ENCODE measurements around the gene ADAMTS2. TPM values are rescaled to one million over a fixed set of nuclear protein-coding genes. Genes with fewer than 3 reads are reported as not detected.

ADAMTS2 gene
- total RNA-seq, 5 donors from 2014 or later (not counting 1 experiment from before 2014, with no cell fraction given), result 0.09 to 0.23 TPM; not detected in 3

DNA sequence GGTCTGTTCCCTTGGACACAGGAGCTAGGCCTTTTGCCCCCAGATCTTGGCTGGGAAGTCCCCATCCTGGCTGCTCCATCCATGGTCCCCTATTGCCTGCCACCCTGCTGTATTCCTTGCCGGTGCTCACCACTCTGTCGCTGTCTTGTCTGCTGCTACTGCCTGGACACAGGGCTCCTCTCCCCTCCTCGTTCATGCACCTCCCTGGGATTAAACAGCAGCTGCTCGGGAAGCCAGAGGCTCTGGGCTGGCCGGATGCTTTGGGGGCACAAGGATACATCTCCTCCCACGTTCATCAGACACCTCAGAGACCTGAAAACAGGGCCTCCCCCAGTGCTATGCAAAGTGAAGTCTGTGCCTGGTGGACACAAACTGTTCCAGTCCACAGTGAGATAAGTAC lies 174.7 kb downstream of the ADAMTS2 start:
- 78% methylated on average over 6 of the region's 6 CpGs for WGBS (ENCODE audit: insufficient coverage)
- Histone ChIP-seq H3K4me1 (ENCODE audit: control insufficient read depth in 1 of 2, extremely low read depth in 1 of 2, insufficient read depth in 2 of 2, low read length in 2 of 2) (peaks cover 0 to 11% of the 10 kb centered on the region in 2 experiments), H3K9me3 (no peaks in the 10 kb centered on the region), H3K36me3 (ENCODE audit: control insufficient read depth in 2 of 2, extremely low read depth in 1 of 2, insufficient read depth in 1 of 2, low read length in 1 of 2) (no peaks in the 10 kb centered on the region), H3K27me3 (replicated peaks in 1 of 2; ENCODE audit: control insufficient read depth in 2 of 2, extremely low read depth in 1 of 2, insufficient read depth in 2 of 2, low read length in 1 of 2) (peaks cover 0 to 41% of the 10 kb centered on the region in 2 experiments), H3K27ac (ENCODE audit: low read length) (no peak overlapping the region), H3K4me3 (ENCODE audit: control insufficient read depth in 1 of 2, extremely low read depth in 1 of 2, low read length in 1 of 2) (no peak overlapping the region)
- peaks cover 4 to 12% of the 10 kb centered on the region in 2 donors for H3K27me3 Mint-ChIP-seq
- no peak overlapping the region for H3K27ac Mint-ChIP-seq
- CTCF ChIA-PET, result no interaction called here
- no peaks in the 10 kb centered on the region for H3K36me3 Mint-ChIP-seq
- peaks cover 0 to 5% (median 3%) of the 10 kb centered on the region in 3 donors for H3K4me1 Mint-ChIP-seq
- no peaks in the 10 kb centered on the region for H3K9me3 Mint-ChIP-seq
- ATAC-seq (replicated peaks in 1 of 4), result no peak
- POLR2A ChIA-PET, result no interaction called here
- H3K4me3 Mint-ChIP-seq, result no peak overlapping the region
- no peak for DNase-seq

DNA sequence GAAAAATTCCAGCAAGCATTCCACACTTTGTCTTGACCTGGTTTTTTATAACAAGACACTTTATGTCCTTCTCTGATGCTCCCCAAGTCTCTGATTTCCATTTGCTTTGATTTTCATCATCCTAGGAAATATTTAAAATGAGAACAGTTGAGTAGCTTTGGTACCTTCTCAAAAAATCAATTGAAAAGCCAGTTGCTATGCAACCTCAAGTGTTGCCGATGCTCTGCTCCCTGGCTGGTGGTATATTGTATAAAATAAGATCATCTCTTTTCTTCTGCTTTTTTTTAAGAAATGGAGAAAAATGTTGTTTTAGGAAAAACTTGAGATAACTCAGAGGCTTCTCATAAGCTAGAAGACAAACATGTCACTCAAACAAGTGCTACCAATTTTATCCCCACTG lies 175.4 kb downstream of the ADAMTS2 start:
- Mint-ChIP-seq H3K27me3 (peaks cover 4 to 12% of the 10 kb centered on the region in 2 donors), H3K4me1 (peaks cover 0 to 5% (median 3%) of the 10 kb centered on the region in 3 donors), H3K9me3 (no peaks in the 10 kb centered on the region), H3K27ac (no peak overlapping the region), H3K4me3 (no peak overlapping the region), H3K36me3 (no peaks in the 10 kb centered on the region)
- DNase-seq (no peak), ATAC-seq (replicated peaks in 1 of 4) (no peak)
- Histone ChIP-seq H3K4me1 (ENCODE audit: control insufficient read depth in 1 of 2, extremely low read depth in 1 of 2, insufficient read depth in 2 of 2, low read length in 2 of 2) (peaks cover 0 to 11% of the 10 kb centered on the region in 2 experiments), H3K27ac (ENCODE audit: low read length) (no peak overlapping the region), H3K36me3 (ENCODE audit: control insufficient read depth in 2 of 2, extremely low read depth in 1 of 2, insufficient read depth in 1 of 2, low read length in 1 of 2) (no peaks in the 10 kb centered on the region), H3K27me3 (replicated peaks in 1 of 2; ENCODE audit: control insufficient read depth in 2 of 2, extremely low read depth in 1 of 2, insufficient read depth in 2 of 2, low read length in 1 of 2) (peaks cover 0 to 46% of the 10 kb centered on the region in 2 experiments), H3K9me3 (no peaks in the 10 kb centered on the region), H3K4me3 (ENCODE audit: control insufficient read depth in 1 of 2, extremely low read depth in 1 of 2, low read length in 1 of 2) (no peak overlapping the region)
- WGBS (ENCODE audit: insufficient coverage), result no CpG with 5 or more reads among the region's 1 CpG
- POLR2A ChIA-PET, result no interaction called here
- CTCF ChIA-PET, result interaction anchor here in 1 of 2 donors (0.6 kb wide), 1 partner anchor 285 kb away, joined by 3 read pairs; no protein-coding TSS in a partner anchor

DNA sequence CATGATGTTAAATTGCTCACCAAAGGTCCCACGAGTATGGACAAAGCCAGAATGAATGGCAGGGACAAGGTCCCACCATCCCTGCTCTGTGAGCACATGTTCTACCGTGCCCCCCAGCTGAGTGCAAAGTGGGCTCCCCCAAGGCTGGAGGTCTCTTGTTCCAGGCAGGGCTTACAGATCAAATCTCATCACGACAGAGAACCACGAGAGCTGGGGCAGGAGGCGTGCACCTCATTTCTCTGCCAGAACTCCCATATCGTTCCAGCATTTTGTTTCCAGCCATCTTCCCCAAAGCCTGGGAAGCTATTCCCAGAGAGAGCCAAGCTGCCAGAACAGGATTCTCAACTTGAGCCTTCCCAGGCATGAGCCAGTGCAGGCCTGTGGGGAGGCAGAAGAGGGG lies 176.6 kb downstream of the ADAMTS2 start:
- Histone ChIP-seq H3K4me3 (ENCODE audit: control insufficient read depth in 1 of 2, extremely low read depth in 1 of 2, low read length in 1 of 2) (no peak overlapping the region), H3K9me3 (no peaks in the 10 kb centered on the region), H3K27ac (ENCODE audit: low read length) (no peak overlapping the region), H3K27me3 (replicated peaks in 1 of 2; ENCODE audit: control insufficient read depth in 2 of 2, extremely low read depth in 1 of 2, insufficient read depth in 2 of 2, low read length in 1 of 2) (peaks cover 0 to 52% of the 10 kb centered on the region in 2 experiments), H3K36me3 (ENCODE audit: control insufficient read depth in 2 of 2, extremely low read depth in 1 of 2, insufficient read depth in 1 of 2, low read length in 1 of 2) (no peaks in the 10 kb centered on the region), H3K4me1 (ENCODE audit: control insufficient read depth in 1 of 2, extremely low read depth in 1 of 2, insufficient read depth in 2 of 2, low read length in 2 of 2) (peaks cover 0 to 11% of the 10 kb centered on the region in 2 experiments)
- H3K27ac Mint-ChIP-seq, result no peak overlapping the region
- H3K4me3 Mint-ChIP-seq, result peak overlapping the region in 1 of 3 donors; percentile 56
- ChIA-PET POLR2A (no interaction called here), CTCF (interaction anchor here (0.6 to 0.7 kb wide), 2 partner anchors 15 to 368 kb away, joined by 3 read pairs; no protein-coding TSS in a partner anchor)
- H3K9me3 Mint-ChIP-seq, result no peaks in the 10 kb centered on the region
- H3K4me1 Mint-ChIP-seq, result peaks cover 0 to 5% (median 3%) of the 10 kb centered on the region in 3 donors
- peaks cover 6 to 12% of the 10 kb centered on the region in 2 donors for H3K27me3 Mint-ChIP-seq
- WGBS (ENCODE audit: insufficient coverage), result 67% methylated on average over 5 of the region's 6 CpGs
- H3K36me3 Mint-ChIP-seq, result no peaks in the 10 kb centered on the region
- DNase-seq (no peak), ATAC-seq (replicated peaks in 1 of 4) (no peak)

DNA sequence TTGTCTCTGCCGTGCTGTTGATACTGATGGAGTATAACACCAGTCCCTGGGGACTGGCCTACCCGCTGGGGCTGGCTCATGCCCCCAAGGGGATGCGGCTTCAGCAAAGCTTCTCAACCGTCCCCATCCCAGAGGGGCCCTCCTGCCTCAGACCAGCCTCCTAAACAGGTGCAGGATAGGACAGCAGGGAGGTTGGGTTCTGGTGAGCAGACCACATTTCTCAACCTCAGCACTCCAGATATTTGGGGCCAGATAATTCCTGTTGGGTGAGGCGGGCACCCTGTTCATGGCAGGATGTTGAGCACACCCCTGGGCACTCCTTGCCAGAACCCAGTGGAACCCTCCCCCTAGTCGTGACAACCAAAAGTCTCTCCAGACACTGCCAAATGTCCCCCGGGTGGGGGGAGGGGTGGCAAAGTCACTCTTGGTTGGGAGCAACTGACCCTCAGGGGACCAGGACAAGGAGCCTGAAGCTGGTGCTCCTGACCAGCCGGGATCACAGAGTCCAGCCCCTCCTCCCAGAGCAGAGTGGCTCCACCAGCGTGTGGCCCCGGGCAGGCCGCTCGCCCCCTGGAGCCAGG lies 177.3 kb downstream of the ADAMTS2 start:
- Histone ChIP-seq H3K27ac (ENCODE audit: low read length) (no peak overlapping the region), H3K27me3 (replicated peaks in 1 of 2; ENCODE audit: control insufficient read depth in 2 of 2, extremely low read depth in 1 of 2, insufficient read depth in 2 of 2, low read length in 1 of 2) (peaks cover 0 to 52% of the 10 kb centered on the region in 2 experiments), H3K4me1 (ENCODE audit: control insufficient read depth in 1 of 2, extremely low read depth in 1 of 2, insufficient read depth in 2 of 2, low read length in 2 of 2) (peaks cover 0 to 11% of the 10 kb centered on the region in 2 experiments), H3K4me3 (ENCODE audit: control insufficient read depth in 1 of 2, extremely low read depth in 1 of 2, low read length in 1 of 2) (no peak overlapping the region), H3K9me3 (no peaks in the 10 kb centered on the region), H3K36me3 (ENCODE audit: control insufficient read depth in 2 of 2, extremely low read depth in 1 of 2, insufficient read depth in 1 of 2, low read length in 1 of 2) (no peaks in the 10 kb centered on the region)
- Mint-ChIP-seq H3K27me3 (peaks cover 6 to 12% of the 10 kb centered on the region in 2 donors), H3K36me3 (no peaks in the 10 kb centered on the region), H3K27ac (no peak overlapping the region), H3K9me3 (no peaks in the 10 kb centered on the region), H3K4me1 (peaks cover 0 to 5% (median 3%) of the 10 kb centered on the region in 3 donors), H3K4me3 (peak overlapping the region in 2 of 3 donors; percentile 31 to 56)
- POLR2A ChIA-PET, result no interaction called here
- CTCF ChIA-PET, result interaction anchor here in 1 of 2 donors (0.6 kb wide), 1 partner anchor 14 kb away, joined by 3 read pairs; no protein-coding TSS in a partner anchor
- DNase-seq (no peak), ATAC-seq (replicated peaks in 1 of 4) (no peak)
- 93% methylated on average over 8 of the region's 12 CpGs for WGBS (ENCODE audit: insufficient coverage)

DNA sequence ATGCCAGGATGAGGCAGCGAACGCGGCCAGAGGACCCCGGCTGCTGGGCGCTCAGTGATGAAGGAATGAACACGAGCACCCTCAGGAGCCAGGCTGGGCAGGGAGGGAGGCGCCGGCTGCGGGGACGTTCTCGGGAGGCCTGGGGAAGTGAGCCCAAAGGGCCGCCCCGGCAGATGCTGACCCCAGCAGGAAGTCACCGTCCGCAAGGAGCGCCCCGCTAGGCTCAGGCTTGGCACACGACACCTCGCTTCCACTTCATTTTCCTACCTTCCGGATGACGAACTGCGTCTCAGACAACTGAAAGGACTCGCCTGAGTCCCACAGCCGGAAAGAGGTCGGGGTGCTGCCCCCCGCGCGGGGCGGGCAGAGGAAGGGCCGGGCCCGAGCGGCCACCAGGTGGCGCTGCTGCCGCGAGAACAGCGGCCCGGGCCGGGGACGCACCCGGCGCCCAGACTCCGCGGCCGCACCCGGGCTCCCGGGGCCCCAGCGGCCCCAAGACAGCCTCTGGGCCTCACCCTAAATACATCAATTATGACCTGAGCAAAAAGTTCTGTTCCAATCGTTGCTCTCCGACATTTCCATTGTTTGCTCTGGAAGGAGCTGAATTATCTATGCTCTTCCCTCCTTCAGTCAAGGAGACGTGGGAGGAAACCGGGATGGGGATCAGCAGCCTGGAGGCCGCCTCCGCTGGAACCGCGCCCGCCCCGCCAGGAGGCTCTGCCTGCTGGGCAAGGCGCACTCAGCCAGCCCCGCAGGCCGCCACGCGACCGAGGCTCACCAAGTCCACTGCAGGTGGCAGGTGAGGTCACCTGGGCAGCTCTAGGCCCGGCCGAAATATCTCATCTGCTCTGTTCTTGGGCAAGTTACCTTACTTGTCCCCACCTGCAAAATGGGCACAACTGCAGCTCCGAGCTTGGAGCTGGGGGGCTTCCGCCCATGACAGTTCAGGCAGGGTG lies 178.1 kb downstream of the ADAMTS2 start:
- H3K27ac Mint-ChIP-seq, result no peak overlapping the region
- H3K27ac ChIP-seq (ENCODE audit: low read length), result no peak overlapping the region
- peaks cover 0 to 51% of the 10 kb centered on the region in 2 experiments for H3K27me3 ChIP-seq (replicated peaks in 1 of 2; ENCODE audit: control insufficient read depth in 2 of 2, extremely low read depth in 1 of 2, insufficient read depth in 2 of 2, low read length in 1 of 2)
- H3K36me3 Mint-ChIP-seq, result no peaks in the 10 kb centered on the region
- peaks cover 0 to 5% (median 3%) of the 10 kb centered on the region in 3 donors for H3K4me1 Mint-ChIP-seq
- peaks cover 6 to 12% of the 10 kb centered on the region in 2 donors for H3K27me3 Mint-ChIP-seq
- no peaks in the 10 kb centered on the region for H3K36me3 ChIP-seq (ENCODE audit: control insufficient read depth in 2 of 2, extremely low read depth in 1 of 2, insufficient read depth in 1 of 2, low read length in 1 of 2)
- DNase-seq, result peak; percentile 16 to 75 (median 53)
- peak; percentile 84 to 95 (median 87) for ATAC-seq (replicated peaks in 1 of 4)
- no peaks in the 10 kb centered on the region for H3K9me3 ChIP-seq
- WGBS (ENCODE audit: insufficient coverage), result 30% methylated on average over 60 of the region's 67 CpGs
- POLR2A ChIA-PET, result no interaction called here
- H3K4me1 ChIP-seq (ENCODE audit: control insufficient read depth in 1 of 2, extremely low read depth in 1 of 2, insufficient read depth in 2 of 2, low read length in 2 of 2), result peaks cover 0 to 11% of the 10 kb centered on the region in 2 experiments
- CTCF ChIA-PET, result no interaction called here
- H3K9me3 Mint-ChIP-seq, result no peaks in the 10 kb centered on the region
- H3K4me3 Mint-ChIP-seq, result peak overlapping the region; percentile 31 to 56 (median 55)
- H3K4me3 ChIP-seq (ENCODE audit: control insufficient read depth in 1 of 2, extremely low read depth in 1 of 2, low read length in 1 of 2), result peak overlapping the region; percentile 34 to 52

DNA sequence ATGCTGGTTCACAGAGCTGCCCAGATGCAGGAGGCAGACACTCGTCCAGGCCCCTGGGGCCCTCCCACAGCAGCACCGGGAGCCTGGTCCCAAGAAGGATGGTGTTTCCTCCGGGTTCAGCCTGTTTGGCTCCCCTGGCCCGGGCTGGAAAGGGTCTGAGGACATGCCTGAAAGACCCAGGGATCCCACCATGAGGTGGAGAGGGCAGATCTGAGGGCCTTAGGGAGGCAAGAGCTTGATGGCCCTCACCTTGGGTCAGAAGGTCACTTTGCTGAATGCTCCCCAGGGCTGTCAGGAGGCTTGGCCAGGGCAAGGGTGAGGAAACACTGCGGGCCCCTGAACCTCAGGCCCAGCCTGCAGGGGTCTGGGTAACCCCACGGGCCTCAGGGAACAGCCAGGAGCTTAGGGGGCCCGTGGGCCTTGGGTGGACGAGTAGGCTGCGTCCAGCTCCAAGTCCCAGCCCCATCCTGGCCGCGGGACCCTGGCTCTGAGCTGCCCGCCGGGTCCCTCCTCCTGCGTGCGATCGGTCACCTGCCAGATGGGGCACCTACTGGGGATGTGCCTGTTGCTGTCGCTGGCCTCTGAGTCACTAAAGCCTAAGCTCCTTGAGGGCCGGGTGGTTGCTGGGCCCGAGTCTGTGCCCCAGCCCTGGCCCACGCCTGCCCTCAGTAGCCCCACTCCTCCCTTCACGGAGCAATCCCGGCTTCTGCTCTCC lies 178.9 kb downstream of the ADAMTS2 start:
- ChIA-PET POLR2A (no interaction called here), CTCF (interaction anchor here in 1 of 2 donors (0.6 kb wide), 1 partner anchor 266 kb away, joined by 3 read pairs; no protein-coding TSS in a partner anchor)

More for the DNA sequence above, 178.9 kb downstream of the ADAMTS2 start:
- Mint-ChIP-seq H3K36me3 (no peaks in the 10 kb centered on the region), H3K27me3 (peaks cover 5 to 12% of the 10 kb centered on the region in 2 donors), H3K9me3 (no peaks in the 10 kb centered on the region), H3K4me1 (peaks cover 0 to 5% (median 3%) of the 10 kb centered on the region in 3 donors), H3K4me3 (peak overlapping the region in 1 of 3 donors; percentile 56), H3K27ac (no peak overlapping the region)
- H3K27me3 ChIP-seq (replicated peaks in 1 of 2; ENCODE audit: control insufficient read depth in 2 of 2, extremely low read depth in 1 of 2, insufficient read depth in 2 of 2, low read length in 1 of 2), result peaks cover 0 to 50% of the 10 kb centered on the region in 2 experiments
- no peaks in the 10 kb centered on the region for H3K9me3 ChIP-seq
- 86% methylated on average over 21 of the region's 22 CpGs for WGBS (ENCODE audit: insufficient coverage)
- no peaks in the 10 kb centered on the region for H3K36me3 ChIP-seq (ENCODE audit: control insufficient read depth in 2 of 2, extremely low read depth in 1 of 2, insufficient read depth in 1 of 2, low read length in 1 of 2)
- H3K27ac ChIP-seq (ENCODE audit: low read length), result no peak overlapping the region
- H3K4me3 ChIP-seq (ENCODE audit: control insufficient read depth in 1 of 2, extremely low read depth in 1 of 2, low read length in 1 of 2), result peak overlapping the region in 1 of 2 donors; percentile 34
- ATAC-seq (replicated peaks in 1 of 4) (peak in 2 of 4 experiments; percentile 7 to 10), DNase-seq (no peak)
- H3K4me1 ChIP-seq (ENCODE audit: control insufficient read depth in 1 of 2, extremely low read depth in 1 of 2, insufficient read depth in 2 of 2, low read length in 2 of 2), result peaks cover 0 to 11% of the 10 kb centered on the region in 2 experiments

Data from T-cell (primary cell).